Measurements from ENCODE around the gene CISTR.

DNA sequence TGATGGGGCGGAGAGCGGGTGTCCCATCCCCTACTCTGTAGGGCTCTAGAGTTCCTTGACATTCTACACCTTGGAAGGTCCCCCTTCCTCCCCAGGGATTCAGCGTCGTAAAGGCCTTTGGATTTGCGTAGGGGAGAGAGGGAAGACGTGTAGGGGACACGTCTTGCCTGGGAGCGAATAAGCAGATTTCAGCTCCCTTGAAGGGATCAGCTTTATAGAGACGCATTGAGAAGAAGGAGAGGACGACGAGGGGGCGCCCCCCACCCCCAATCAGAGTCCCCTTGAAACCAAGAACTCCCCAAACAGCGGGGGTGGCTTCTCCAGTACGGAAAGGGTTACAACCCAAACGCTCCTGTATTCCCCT is 24.9 kb downstream of the CISTR start:
- TF ChIP-seq, protein P1, sequence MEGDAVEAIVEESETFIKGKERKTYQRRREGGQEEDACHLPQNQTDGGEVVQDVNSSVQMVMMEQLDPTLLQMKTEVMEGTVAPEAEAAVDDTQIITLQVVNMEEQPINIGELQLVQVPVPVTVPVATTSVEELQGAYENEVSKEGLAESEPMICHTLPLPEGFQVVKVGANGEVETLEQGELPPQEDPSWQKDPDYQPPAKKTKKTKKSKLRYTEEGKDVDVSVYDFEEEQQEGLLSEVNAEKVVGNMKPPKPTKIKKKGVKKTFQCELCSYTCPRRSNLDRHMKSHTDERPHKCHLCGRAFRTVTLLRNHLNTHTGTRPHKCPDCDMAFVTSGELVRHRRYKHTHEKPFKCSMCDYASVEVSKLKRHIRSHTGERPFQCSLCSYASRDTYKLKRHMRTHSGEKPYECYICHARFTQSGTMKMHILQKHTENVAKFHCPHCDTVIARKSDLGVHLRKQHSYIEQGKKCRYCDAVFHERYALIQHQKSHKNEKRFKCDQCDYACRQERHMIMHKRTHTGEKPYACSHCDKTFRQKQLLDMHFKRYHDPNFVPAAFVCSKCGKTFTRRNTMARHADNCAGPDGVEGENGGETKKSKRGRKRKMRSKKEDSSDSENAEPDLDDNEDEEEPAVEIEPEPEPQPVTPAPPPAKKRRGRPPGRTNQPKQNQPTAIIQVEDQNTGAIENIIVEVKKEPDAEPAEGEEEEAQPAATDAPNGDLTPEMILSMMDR (IDR thresholded peaks at IDR 0.05; ENCODE audit: poor library complexity, severe bottlenecking) = no peak
- no peak for TF ChIP-seq SMC3 (conservative IDR thresholded peaks at IDR 0.05; ENCODE audit: poor library complexity)
- TF ChIP-seq, protein P2, sequence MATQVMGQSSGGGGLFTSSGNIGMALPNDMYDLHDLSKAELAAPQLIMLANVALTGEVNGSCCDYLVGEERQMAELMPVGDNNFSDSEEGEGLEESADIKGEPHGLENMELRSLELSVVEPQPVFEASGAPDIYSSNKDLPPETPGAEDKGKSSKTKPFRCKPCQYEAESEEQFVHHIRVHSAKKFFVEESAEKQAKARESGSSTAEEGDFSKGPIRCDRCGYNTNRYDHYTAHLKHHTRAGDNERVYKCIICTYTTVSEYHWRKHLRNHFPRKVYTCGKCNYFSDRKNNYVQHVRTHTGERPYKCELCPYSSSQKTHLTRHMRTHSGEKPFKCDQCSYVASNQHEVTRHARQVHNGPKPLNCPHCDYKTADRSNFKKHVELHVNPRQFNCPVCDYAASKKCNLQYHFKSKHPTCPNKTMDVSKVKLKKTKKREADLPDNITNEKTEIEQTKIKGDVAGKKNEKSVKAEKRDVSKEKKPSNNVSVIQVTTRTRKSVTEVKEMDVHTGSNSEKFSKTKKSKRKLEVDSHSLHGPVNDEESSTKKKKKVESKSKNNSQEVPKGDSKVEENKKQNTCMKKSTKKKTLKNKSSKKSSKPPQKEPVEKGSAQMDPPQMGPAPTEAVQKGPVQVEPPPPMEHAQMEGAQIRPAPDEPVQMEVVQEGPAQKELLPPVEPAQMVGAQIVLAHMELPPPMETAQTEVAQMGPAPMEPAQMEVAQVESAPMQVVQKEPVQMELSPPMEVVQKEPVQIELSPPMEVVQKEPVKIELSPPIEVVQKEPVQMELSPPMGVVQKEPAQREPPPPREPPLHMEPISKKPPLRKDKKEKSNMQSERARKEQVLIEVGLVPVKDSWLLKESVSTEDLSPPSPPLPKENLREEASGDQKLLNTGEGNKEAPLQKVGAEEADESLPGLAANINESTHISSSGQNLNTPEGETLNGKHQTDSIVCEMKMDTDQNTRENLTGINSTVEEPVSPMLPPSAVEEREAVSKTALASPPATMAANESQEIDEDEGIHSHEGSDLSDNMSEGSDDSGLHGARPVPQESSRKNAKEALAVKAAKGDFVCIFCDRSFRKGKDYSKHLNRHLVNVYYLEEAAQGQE (IDR thresholded peaks at IDR 0.05; ENCODE audit: borderline replicate concordance) = no peak
- no peak for TF ChIP-seq EZH2 (IDR thresholded peaks at IDR 0.05; ENCODE audit: borderline replicate concordance, insufficient read depth, low read length, poor library complexity, severe bottlenecking)

All from neural cell (in vitro differentiated cells).